Measurements from ENCODE around the gene ZBTB4.
A peak's percentile ranks its signal among the peaks of the same experiment; 100 is the strongest.

ZBTB4 gene, protein sequence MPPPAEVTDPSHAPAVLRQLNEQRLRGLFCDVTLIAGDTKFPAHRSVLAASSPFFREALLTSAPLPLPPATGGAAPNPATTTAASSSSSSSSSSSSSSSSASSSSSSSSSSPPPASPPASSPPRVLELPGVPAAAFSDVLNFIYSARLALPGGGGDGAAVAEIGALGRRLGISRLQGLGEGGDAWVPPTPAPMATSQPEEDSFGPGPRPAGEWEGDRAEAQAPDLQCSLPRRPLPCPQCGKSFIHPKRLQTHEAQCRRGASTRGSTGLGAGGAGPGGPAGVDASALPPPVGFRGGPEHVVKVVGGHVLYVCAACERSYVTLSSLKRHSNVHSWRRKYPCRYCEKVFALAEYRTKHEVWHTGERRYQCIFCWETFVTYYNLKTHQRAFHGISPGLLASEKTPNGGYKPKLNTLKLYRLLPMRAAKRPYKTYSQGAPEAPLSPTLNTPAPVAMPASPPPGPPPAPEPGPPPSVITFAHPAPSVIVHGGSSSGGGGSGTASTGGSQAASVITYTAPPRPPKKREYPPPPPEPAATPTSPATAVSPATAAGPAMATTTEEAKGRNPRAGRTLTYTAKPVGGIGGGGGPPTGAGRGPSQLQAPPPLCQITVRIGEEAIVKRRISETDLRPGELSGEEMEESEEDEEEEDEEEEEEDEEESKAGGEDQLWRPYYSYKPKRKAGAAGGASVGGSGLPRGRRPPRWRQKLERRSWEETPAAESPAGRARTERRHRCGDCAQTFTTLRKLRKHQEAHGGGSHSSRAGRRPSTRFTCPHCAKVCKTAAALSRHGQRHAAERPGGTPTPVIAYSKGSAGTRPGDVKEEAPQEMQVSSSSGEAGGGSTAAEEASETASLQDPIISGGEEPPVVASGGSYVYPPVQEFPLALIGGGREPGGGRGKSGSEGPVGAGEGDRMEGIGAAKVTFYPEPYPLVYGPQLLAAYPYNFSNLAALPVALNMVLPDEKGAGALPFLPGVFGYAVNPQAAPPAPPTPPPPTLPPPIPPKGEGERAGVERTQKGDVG

DNA sequence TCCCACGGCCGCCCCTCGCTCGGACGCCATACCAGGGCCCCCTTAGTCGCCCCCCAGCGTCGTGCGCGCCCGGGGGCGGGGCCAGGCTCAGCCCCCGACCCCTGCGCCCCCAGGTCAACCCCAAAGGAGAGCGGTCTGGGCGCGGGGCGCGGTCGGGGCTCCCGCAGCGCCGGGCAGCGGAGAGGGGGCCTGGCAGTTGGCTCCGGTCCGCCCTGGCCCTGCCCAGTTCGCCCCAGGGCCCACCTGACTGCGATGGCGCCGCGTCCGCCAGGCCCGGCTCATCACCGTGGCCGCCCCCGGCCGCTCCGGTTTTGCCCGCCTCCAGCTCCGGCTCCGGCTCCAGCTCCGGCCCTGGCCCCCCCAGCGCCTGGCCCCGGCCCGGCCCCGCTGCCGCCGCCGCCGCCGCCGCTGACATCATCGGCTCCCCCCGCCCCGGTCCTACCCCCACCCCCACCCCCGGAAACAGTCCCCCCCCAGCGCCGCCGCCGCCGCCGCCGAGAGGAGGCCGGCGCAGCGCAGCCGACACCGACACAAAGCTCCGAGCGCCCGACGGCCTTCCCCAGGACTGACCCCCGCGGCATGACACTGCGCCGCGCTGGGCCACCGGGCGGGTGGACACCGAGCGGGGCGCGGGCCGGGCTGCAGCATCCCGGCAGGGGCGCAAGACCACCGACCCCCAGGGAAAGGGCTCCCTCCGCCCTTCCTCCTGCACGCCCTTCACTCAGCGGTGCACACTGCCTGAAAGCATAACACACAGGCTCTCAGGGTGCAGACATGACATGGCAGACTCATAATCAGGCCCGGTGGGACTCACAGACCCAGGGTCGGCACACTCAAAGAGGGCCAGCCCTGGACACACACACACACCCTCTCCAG, at the start of gene ZBTB4:
Gene ZBTB4, minus strand, starts transcription at position 419 of the 876 bp plus-strand sequence. CDS start 12,830 bp downstream, outside the sequence.
- peak; percentile 80 for DNase-seq

DNA sequence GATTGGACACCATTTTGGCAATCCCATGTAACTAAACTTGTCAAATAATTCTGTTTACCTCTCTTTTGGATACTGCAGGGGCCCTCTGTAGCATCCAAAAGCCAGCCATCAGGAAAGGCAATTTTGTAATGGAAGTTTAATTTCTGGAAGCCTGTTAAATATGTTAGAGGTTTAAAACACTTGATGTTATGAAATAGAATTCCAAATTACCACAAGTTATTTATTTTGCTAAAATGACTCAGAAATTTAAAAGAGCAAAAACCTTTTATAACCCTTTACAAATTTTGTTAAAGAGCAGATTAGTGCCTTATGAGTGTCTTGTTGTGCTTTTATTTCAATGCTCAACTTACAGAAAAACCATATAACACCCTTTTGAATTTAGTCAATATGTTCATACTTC, 49.4 kb upstream of the ZBTB4 start:
- DNase-seq = no peak

DNA sequence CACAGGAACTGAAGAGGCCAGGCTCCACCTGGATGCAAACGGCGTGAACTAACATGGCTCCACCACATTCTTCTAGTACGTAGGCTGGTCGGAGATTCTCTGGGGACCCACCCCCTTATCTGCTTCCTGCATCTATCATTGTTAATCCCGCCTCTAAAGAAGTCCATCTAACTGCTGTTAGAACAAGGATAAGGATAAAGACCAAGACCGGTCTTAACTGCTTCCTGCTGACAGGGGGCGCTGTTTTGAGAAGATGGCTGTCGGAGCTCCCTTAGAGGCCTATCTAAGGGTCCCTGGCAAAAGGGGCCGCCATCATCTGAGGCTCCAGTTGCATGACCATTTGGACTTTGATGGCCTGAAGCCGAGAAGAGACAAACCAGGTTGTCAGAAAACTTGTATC, 43.6 kb upstream of the ZBTB4 start:
- peak; percentile 67 for DNase-seq

- no peak for DNase-seq
Measured at GRCh38 chr17:7515911-7516610, 36.6 kb upstream of the ZBTB4 start.

GRCh38 chr17:7513850-7514419, 34.5 kb upstream of the ZBTB4 start:
- DNase-seq = no peak

- DNase-seq = no peak
Measured at GRCh38 chr17:7512824-7513540, 33.6 kb upstream of the ZBTB4 start.

GRCh38 chr17:7512105-7512504, 32.7 kb upstream of the ZBTB4 start:
- DNase-seq = no peak

DNA sequence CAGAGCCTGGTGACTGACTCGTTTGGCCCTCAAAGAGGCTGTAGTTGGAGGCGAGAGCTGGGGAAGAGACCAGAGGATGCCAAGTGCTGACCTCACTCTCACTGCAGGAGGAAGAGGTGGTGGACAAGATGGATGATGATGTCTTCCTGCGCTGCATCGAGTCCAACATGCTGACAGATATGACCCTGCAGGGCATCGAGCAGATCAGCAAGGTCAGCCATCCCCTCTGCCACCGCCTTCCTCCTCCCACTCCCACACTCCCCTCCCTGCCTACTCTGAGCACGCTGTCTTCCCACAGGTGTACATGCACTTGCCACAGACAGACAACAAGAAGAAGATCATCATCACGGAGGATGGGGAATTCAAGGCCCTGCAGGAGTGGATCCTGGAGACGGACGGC, 31.7 kb upstream of the ZBTB4 start:
- no peak for DNase-seq

- DNase-seq = no peak
Measured at GRCh38 chr17:7509937-7510336, 30.5 kb upstream of the ZBTB4 start.

DNA sequence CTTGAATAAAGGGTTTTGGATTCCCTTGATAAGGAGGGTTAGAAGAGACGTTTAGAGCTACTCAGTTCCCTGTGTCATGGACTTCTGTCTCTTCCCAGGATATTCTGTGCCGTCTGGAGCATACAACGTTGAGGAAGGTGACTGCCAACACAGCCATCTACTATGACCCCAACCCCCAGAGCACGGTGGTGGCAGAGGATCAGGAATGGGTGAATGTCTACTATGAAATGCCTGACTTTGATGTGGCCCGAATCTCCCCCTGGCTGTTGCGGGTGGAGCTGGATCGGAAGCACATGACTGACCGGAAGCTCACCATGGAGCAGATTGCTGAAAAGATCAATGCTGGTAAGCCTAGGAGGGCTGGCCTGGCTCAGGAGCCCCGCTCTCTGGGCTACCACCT, 29.4 kb upstream of the ZBTB4 start:
- DNase-seq = no peak

DNA sequence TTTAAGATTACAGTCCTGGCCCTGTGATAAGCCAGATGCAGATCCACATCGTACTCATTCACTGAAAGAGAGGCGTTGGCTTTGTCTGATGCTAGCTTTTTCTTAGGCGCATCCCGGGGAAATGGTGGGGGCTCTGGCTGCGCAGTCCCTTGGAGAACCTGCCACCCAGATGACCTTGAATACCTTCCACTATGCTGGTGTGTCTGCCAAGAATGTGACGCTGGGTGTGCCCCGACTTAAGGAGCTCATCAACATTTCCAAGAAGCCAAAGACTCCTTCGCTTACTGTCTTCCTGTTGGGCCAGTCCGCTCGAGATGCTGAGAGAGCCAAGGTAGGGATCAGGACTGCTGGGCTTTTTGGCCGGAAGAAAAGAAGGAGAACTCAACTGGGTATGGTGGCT, 28.7 kb upstream of the ZBTB4 start:
- DNase-seq = no peak

DNA sequence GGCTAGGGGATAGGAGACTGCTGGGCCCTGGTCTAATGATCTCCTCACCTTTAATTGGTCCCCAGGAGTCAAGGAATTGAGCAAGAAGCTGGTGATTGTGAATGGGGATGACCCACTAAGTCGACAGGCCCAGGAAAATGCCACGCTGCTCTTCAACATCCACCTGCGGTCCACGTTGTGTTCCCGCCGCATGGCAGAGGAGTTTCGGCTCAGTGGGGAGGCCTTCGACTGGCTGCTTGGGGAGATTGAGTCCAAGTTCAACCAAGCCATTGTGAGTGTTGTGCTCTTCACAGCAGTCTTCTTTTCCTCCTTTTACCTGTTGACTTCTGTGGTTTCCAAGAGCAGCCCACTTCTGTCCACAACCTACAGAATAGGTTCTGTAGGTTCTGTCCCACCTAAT, 24.1 kb upstream of the ZBTB4 start:
- no peak for DNase-seq

DNA sequence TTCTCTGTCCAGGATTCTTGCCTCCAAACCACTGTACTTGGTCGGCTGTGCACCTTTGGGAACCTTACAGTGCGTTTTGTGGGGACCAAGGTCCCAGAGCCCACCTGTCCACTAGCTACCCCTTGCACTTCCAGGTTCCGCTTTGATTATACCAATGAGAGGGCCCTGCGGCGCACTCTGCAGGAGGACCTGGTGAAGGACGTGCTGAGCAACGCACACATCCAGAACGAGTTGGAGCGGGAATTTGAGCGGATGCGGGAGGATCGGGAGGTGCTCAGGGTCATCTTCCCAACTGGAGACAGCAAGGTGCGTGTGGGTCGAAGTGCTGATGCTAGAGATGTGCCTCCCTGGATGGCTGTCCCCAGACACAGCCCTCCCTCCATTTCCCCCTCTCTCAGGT, 23.6 kb upstream of the ZBTB4 start:
- DNase-seq = no peak

DNA sequence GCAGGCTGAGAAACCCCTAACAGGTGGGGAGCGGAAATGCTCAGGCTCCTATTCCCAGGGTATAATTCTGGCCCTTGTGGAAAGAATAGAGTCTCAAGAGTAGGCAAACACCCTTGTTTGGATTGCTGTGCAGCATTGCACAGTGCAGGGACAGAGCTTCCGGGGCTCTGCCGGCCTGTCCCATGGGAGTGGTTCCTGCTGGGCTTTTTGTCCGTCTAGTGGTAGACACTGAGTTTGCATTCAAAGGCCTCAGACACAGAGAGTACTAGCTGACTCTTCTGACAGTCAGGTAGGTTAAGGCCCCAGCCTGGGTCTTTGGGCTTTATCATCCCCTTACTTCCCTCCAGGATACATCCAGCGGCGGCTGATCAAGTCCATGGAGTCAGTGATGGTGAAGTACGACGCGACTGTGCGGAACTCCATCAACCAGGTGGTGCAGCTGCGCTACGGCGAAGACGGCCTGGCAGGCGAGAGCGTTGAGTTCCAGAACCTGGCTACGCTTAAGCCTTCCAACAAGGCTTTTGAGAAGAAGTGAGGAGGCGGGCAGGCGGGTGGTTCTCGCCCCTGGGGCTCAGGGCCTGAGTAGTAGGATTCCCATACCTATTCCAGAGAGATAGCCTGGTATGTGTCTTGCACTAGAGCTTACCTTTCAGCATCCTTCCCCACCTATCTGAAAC, 22.9 kb upstream of the ZBTB4 start:
- DNase-seq = no peak

DNA sequence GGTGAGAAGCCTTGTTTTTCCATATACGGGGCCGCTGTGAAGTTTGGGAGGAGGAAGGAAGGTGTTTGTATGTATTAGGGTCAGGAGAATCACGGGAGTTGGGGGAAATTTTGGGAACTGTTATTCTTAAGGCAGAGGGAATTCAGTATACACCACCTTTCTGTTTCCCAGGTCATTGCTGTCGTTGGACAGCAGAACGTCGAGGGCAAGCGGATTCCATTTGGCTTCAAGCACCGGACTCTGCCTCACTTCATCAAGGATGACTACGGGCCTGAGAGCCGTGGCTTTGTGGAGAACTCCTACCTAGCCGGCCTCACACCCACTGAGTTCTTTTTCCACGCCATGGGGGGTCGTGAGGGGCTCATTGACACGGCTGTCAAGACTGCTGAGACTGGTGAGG, 22.3 kb upstream of the ZBTB4 start:
- no peak for DNase-seq

GRCh38 chr17:7499161-7499560, 19.7 kb upstream of the ZBTB4 start:
- DNase-seq = no peak

GRCh38 chr17:7497636-7498035, 18.2 kb upstream of the ZBTB4 start:
- no peak for DNase-seq

GRCh38 chr17:7497228-7497627, 17.8 kb upstream of the ZBTB4 start:
- DNase-seq = no peak

DNA sequence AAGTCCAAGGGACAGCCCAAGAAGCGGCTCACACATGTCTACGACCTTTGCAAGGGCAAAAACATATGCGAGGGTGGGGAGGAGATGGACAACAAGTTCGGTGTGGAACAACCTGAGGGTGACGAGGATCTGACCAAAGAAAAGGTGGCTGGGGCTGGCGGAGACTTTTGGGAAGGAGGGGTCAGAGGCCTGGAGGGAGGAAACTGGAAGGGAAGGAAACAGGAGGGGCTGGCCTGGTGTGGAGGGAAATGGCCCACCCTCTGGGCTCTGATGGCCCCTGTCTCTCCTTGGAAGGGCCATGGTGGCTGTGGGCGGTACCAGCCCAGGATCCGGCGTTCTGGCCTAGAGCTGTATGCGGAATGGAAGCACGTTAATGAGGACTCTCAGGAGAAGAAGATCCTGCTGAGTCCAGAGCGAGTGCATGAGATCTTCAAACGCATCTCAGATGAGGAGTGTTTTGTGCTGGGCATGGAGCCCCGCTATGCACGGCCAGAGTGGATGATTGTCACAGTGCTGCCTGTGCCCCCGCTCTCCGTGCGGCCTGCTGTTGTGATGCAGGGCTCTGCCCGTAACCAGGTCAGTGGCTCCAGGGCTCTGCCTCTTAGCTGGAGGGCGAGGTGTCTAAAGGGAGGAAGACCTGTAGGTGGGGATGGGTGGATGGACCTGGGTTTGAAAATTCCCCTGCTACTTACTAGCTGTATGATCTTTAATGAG, 17.2 kb upstream of the ZBTB4 start:
- DNase-seq = no peak
